ENCODE results near the gene NAXE. TPM values are rescaled to one million over a fixed set of nuclear protein-coding genes. Genes with fewer than 3 reads are reported as not detected.

Gene NAXE
- total RNA-seq, 6 experiments from 2014 or later: 73.9 to 83.9 (median 76.7) TPM

GRCh38 chr1:156577550-156577949 lies 14.0 kb upstream of the NAXE start:
- Mint-ChIP-seq H3K27ac (no peak overlapping the region), H3K9me3 (no peaks in the 10 kb centered on the region)

GRCh38 chr1:156578055-156578454 lies 13.5 kb upstream of the NAXE start:
- Mint-ChIP-seq H3K4me3 (no peak overlapping the region), H3K27me3 (ENCODE audit: insufficient read depth) (peaks cover 24% of the 10 kb centered on the region), H3K36me3 (ENCODE audit: low read depth) (no peaks in the 10 kb centered on the region), H3K4me1 (ENCODE audit: low read depth) (peaks cover under 1% of the 10 kb centered on the region; the same call in 1 of the 2 replicates), H3K27ac (no peak overlapping the region), H3K9me3 (no peaks in the 10 kb centered on the region)
- no peak for DNase-seq
- TF ChIP-seq CTCF (IDR thresholded peaks at IDR 0.05): no peak

More at GRCh38 chr1:156577550-156577949, 14.0 kb upstream of the NAXE start:
- Mint-ChIP-seq H3K36me3 (ENCODE audit: low read depth) (no peaks in the 10 kb centered on the region), H3K4me1 (ENCODE audit: low read depth) (peaks cover 6% of the 10 kb centered on the region), H3K4me3 (no peak overlapping the region), H3K27me3 (ENCODE audit: insufficient read depth) (peaks cover 26% of the 10 kb centered on the region)
- no peak for TF ChIP-seq CTCF (IDR thresholded peaks at IDR 0.05)
- DNase-seq: no peak

GRCh38 chr1:156579472-156579871 lies 12.1 kb upstream of the NAXE start, which contains the start of gene TTC24:
Gene TTC24 (plus strand): TSS chr1:156579723. CDS start chr1:156581365, 1,642 bp downstream.
- Mint-ChIP-seq H3K36me3 (ENCODE audit: low read depth) (no peaks in the 10 kb centered on the region), H3K27ac (no peak within 1 kb of the TSS), H3K9me3 (no peaks in the 10 kb centered on the region), H3K27me3 (ENCODE audit: insufficient read depth) (peaks cover 16% of the 10 kb centered on the region), H3K4me3 (no peak within 1 kb of the TSS), H3K4me1 (ENCODE audit: low read depth) (no peaks in the 10 kb centered on the region)
- no peak for DNase-seq
- TF ChIP-seq CTCF (IDR thresholded peaks at IDR 0.05): no peak

- TF ChIP-seq CTCF (IDR thresholded peaks at IDR 0.05): no peak
- H3K4me3 Mint-ChIP-seq: no peak overlapping the region
- no peaks in the 10 kb centered on the region for H3K36me3 Mint-ChIP-seq (ENCODE audit: low read depth)
- no peak overlapping the region for H3K27ac Mint-ChIP-seq
- H3K4me1 Mint-ChIP-seq (ENCODE audit: low read depth): no peaks in the 10 kb centered on the region
- H3K9me3 Mint-ChIP-seq: no peaks in the 10 kb centered on the region
- no peak for DNase-seq
- peaks cover 11% of the 10 kb centered on the region for H3K27me3 Mint-ChIP-seq (ENCODE audit: insufficient read depth)
These were observed 9.8 kb upstream of the NAXE start for GRCh38 chr1:156581661-156582387.

- H3K4me3 Mint-ChIP-seq: no peak overlapping the region
- no peaks in the 10 kb centered on the region for H3K4me1 Mint-ChIP-seq (ENCODE audit: low read depth)
- no peaks in the 10 kb centered on the region for H3K36me3 Mint-ChIP-seq (ENCODE audit: low read depth)
- no peaks in the 10 kb centered on the region for H3K9me3 Mint-ChIP-seq
- peaks cover 11% of the 10 kb centered on the region for H3K27me3 Mint-ChIP-seq (ENCODE audit: insufficient read depth)
- no peak for TF ChIP-seq CTCF (IDR thresholded peaks at IDR 0.05)
- no peak overlapping the region for H3K27ac Mint-ChIP-seq
- DNase-seq: no peak
These were observed 9.1 kb upstream of the NAXE start for GRCh38 chr1:156582388-156583017.

Data from HFFc6 (cell line).